DOHH2 (cell line): ENCODE results near the gene RNF223.
"Not testable (repeated sequence)": the region's sequence is repeated elsewhere in the genome, so short reads cannot be mapped to it uniquely, and the experiment has no call there.

ENCODE experiments used
- H3F3A ChIP-seq: fragments of 200-600 bp; sonication (generic), shearing (Covaris generic); 2 replicates; pipeline ENCODE4 v1.6.0; 2016; ENCODE audit warnings: antibody characterized with exemption, mild to moderate bottlenecking; ENCODE audit not compliant: control insufficient read depth, insufficient read depth
- H3K27ac ChIP-seq: fragments of 200-600 bp; sonication (generic); 2 replicates; pipeline ENCODE4 v1.5.1; 2014; ENCODE audit warnings: low read depth, mild to moderate bottlenecking, low read length, moderate library complexity
- H3K27me3 ChIP-seq: fragments of 200-600 bp; sonication (generic); 2 replicates; pipeline ENCODE4 v1.6.1; 2014; ENCODE audit warnings: mild to moderate bottlenecking, low read length, mixed read lengths; ENCODE audit not compliant: control insufficient read depth
- H3K36me3 ChIP-seq: fragments of 200-600 bp; sonication (generic); 2 replicates; pipeline ENCODE4 v1.6.1; 2014; ENCODE audit warnings: mild to moderate bottlenecking, low read length, moderate library complexity, mixed read lengths; ENCODE audit not compliant: control insufficient read depth
- H3K4me1 ChIP-seq: fragments of 200-600 bp; sonication (generic); 2 replicates; pipeline ENCODE4 v1.6.1; 2014; ENCODE audit warnings: mild to moderate bottlenecking, low read length, mixed read lengths; ENCODE audit not compliant: control insufficient read depth
- H3K4me2 ChIP-seq: fragments of 200-600 bp; sonication (generic); 2 replicates; pipeline ENCODE4 v1.6.0; 2014; ENCODE audit warnings: mild to moderate bottlenecking, low read length, moderate library complexity
- H3K4me3 ChIP-seq: fragments of 200-600 bp; sonication (generic); 2 replicates; pipeline ENCODE4 v1.5.1; 2014; ENCODE audit warnings: mild to moderate bottlenecking, low read length, mixed read lengths
- H3K79me2 ChIP-seq: fragments of 200-600 bp; sonication (generic); 2 replicates; pipeline ENCODE4 v1.6.1; 2014; ENCODE audit warnings: mild to moderate bottlenecking, low read length, mixed read lengths; ENCODE audit not compliant: control insufficient read depth
- H3K9me2 ChIP-seq: fragments of 200-600 bp; sonication (generic); replicated peaks from 2 replicates; pipeline ENCODE4 v1.6.1; 2014; ENCODE audit warnings: mild to moderate bottlenecking, low read length, mixed read lengths; ENCODE audit not compliant: control insufficient read depth
- H3K9me3 ChIP-seq: fragments of 200-600 bp; sonication (generic); 2 replicates; pipeline ENCODE4 v1.6.1; 2014; ENCODE audit warnings: antibody characterized with exemption, low read length, mixed read lengths; ENCODE audit not compliant: control insufficient read depth, insufficient read depth
- H4K20me1 ChIP-seq: fragments of 200-600 bp; sonication (generic); 2 replicates; pipeline ENCODE4 v1.6.0; 2014; ENCODE audit warnings: low read depth, mild to moderate bottlenecking, antibody characterized with exemption, low read length, moderate library complexity; ENCODE audit not compliant: control insufficient read depth, insufficient read depth
- CTCF ChIP-seq: fragments of 200-600 bp; sonication (generic); IDR thresholded peaks from one replicate; pipeline ENCODE4 v1.5.1; 2014; ENCODE audit warnings: antibody characterized with exemption, mild to moderate bottlenecking, low read depth, low read length; ENCODE audit not compliant: poor library complexity, severe bottlenecking
- EZH2phosphoT487 ChIP-seq: fragments of 200-600 bp; sonication (generic); IDR thresholded peaks from 2 replicates; pipeline ENCODE4 v1.6.1; 2017; ENCODE audit warnings: borderline replicate concordance, mild to moderate bottlenecking, antibody characterized with exemption, low read length, moderate library complexity, mixed read lengths

RNF223 gene

GRCh38 chr1:1058921-1059493, 15.1 kb downstream of the RNF223 start:
- Histone ChIP-seq H3F3A (no peaks in the 10 kb centered on the region), H3K79me2 (no peaks in the 10 kb centered on the region), H3K36me3 (no peaks in the 10 kb centered on the region), H3K4me3 (peak overlapping the region; percentile 63), H4K20me1 (no peaks in the 10 kb centered on the region), H3K4me1 (peaks cover 21% of the 10 kb centered on the region), H3K27ac (no peak overlapping the region), H3K9me2 (no peaks in the 10 kb centered on the region), H3K9me3 (no peaks in the 10 kb centered on the region), H3K4me2 (peak overlapping the region; percentile 73), H3K27me3 (peaks cover 51% of the 10 kb centered on the region)
- TF ChIP-seq EZH2phosphoT487 (0 out of 2 replicates have a peak, but pooled peaks have one; percentile 43), CTCF (peak; percentile 62)

GRCh38 chr1:1058088-1058905, 15.8 kb downstream of the RNF223 start:
- Histone ChIP-seq H3K4me1 (peaks cover 16% of the 10 kb centered on the region), H3K9me2 (no peaks in the 10 kb centered on the region), H3K4me3 (peak overlapping the region; percentile 63), H3K27ac (no peak overlapping the region), H3K27me3 (peaks cover 48% of the 10 kb centered on the region), H3F3A (no peaks in the 10 kb centered on the region), H3K79me2 (no peaks in the 10 kb centered on the region), H4K20me1 (no peaks in the 10 kb centered on the region), H3K36me3 (no peaks in the 10 kb centered on the region), H3K9me3 (no peaks in the 10 kb centered on the region), H3K4me2 (peak overlapping the region; percentile 73)
- TF ChIP-seq EZH2phosphoT487 (no peak), CTCF (no peak)

GRCh38 chr1:1057769-1058087, 16.4 kb downstream of the RNF223 start:
- Histone ChIP-seq H3K4me1 (peaks cover 16% of the 10 kb centered on the region), H3K27me3 (peaks cover 42% of the 10 kb centered on the region)
- H3K36me3 ChIP-seq, H3K9me3 ChIP-seq, H3K4me3 ChIP-seq, H3K4me2 ChIP-seq, H3K79me2 ChIP-seq, H4K20me1 ChIP-seq, H3F3A ChIP-seq, H3K9me2 ChIP-seq, H3K27ac ChIP-seq: not testable (repeated sequence)
